ENCODE results near the gene CSF3.

The CSF3 gene

DNA sequence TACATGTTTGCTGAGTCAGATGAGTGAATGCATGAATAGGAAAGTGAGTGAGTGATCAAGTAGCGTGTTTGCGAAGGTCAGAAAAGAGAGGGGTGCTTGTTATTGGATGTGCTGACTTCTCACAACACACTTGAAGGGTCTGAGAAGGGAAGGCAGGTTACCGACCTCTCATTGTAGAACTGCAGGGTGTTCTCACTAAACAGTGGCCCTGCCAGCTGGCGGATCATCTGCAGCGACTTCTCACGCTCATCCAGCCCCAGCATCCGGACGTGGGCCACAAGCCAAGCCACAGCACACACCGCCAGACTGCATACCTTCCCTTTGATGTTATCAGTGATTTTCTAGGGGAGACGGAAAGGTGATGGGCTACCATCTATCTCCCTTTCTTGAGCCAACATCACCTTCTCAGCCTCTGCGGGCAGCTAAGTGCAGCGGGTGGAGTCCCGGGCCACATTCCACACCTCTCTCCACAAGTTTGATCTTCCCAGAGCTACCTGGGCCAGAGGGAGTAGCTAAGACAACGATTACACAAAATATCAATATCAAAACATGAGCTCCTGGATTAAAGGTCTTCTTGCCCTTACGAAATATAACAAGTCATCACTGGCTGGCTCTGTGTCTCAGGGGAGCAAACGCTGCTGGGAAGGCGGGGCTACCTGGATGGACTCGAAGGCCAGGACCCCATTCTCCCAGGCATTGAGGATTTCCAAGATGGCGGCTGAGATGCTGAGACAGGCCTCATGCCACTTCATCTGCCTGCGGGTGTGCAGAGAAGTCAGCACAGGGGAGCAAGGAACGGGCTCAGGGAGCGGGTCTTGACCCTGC is 11.0 kb downstream of the CSF3 start:
- peak; percentile 47 for DNase-seq

DNA sequence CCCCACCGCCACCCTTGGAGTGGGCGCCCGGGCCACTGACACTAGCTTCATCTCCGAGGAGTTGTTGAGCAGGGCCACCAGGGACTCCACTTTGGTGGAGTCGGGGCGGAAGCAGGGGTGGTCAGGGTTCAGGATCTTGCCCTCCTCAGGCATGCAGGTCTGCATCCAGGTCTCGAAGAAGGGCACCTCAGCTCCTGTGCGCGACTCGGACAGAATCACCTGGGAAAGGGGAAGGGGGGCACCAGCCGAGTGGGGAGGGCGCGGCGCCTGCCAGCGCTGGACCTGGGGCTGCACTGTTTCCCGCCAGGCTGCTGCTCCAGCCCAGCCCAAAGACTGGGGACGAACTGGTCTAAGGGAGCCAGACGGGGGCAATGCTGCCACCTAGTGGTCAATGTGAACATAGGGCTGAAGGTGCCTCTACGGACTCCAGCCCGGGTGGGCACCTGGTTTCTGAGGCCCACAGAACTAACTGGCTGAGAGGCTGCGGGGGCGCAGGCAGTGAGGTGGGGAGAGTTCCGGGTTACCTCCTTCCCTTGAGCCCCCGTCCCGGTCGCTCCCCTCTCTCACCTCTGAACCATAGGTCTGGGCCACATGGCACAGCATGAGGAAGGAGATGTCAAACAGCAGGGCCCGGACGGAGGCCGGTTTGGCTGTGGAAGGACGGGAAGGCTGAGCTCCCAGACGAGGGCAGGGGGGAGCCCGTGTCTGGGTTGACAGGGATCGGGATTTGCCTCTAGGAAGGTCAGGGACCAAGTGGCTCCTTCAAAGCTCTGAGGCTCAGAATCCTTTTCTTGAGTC is 11.8 kb downstream of the CSF3 start:
- peak; percentile 78 for DNase-seq

DNA sequence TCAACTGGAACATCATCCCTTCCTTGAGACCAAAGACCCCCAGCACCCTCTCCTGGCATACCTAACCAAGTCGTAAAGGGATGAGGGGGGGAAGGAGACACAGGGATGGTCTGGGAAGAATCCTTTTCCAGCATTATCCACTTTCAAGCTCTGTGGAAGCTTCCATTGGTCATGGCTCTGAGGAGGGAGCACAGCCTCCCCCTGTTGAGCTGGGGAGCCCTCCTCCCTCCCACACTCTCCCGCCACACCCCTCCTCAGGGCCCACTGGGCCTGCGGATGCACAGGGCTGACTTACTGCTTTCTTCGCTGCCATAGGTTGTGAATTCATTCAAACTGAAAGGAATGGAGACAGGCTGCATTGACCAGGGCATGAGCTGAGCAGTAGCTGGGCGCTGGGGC is 12.4 kb downstream of the CSF3 start:
- DNase-seq, result no peak

DNA sequence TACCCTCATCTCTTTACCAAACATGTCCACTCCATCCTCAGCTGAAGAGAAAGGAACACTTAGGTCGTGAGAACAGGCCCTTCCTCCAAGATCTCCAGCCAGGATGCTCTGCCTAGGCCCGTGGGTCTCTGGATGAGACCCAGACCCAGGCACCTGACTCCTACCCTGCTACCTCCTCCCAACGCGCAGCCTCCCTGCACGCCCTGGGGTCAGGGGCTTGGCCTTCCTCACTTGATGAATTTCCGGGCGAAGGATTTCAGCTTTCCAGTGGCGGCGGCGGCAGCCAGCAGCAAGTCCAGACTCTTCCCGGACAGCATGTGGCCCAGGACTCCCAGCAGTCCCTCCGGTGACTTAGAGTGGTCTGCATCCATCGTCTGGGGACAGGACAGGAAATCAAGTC is 13.4 kb downstream of the CSF3 start:
- no peak for DNase-seq

DNA sequence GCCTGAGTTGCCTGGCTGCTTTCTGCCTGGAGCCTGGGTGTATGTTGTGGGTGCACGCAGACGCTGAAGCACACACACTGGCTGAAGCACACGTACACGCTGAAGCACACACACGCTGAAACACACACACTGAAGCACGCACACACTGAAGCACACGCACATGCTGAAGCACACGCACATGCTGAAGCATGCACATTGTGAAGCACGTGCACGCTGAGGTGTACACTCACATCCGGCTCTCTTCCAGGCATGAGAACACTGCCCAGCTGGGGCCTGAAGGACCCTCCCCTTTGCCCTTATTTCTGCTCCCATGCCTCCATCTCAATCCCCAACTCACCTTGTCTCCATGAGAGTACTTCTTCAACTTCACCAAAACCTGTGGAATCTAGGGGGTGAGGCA is 16.5 kb downstream of the CSF3 start:
- no peak for DNase-seq

DNA sequence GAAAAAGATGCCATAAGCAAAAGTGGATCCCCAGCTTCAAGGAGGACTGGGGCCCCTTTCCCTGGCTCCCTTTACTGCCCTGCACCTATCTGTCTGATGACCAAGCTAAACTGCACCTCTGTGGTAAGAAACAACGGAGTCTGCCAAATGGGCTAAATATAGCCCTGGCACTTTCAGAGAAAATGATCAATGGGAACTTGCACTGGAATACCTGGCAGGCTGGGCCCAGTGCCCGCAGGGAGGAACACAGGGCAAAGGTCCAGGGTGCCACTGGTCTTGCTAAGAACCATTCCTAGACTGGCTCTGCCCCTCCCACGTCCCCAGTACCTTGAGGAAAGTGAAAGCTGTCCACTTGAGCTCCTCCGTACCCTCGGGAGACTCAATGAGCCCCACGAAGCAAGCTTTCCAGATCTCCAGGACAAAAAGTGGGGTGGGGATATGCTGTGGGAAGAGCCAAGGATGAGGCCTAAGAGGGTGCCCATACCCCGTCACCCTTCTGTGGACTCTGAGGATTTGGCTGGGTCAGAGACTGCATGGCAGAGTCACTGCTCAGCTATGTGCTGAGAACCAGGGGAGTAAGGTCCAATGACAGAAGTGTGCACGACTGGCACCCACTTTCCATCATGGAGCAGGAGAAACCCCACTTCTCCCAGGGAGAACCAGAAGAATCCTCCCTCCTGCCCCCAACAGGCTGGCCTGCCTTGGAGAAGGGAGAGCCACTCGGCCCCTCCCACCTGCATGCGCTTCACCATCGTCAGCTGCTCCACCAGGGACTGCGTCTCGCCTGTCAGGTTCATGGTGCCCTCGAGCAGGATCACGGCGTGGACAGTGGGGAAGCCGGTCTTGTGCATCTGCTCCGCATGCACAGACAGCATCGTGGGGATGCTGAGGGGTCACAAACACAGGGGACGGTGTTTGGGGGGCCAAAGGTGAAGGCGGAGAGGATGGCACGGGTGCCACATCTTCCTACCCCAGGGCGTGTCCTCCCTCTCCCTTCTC is 17.4 kb downstream of the CSF3 start:
- no peak for DNase-seq

DNA sequence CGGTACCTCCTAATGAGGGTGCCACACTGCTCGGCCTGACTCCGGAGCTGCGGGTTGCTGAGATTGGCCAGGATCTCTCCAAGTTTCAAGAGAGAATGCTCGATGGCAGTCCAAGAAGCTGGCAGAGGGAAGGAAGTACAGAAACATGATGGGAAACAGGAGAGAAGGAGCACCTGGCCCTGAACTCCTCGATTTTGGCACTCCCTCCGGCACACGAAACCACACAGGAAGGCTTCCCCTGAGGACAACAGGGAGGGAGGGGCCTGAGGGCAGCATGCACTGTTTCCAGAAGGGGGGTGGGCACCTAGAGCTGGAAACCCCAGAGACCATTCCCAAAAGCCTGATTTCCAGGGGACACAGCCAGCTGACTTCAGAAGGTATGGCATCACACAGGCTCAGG is 18.1 kb downstream of the CSF3 start:
- no peak for DNase-seq

DNA sequence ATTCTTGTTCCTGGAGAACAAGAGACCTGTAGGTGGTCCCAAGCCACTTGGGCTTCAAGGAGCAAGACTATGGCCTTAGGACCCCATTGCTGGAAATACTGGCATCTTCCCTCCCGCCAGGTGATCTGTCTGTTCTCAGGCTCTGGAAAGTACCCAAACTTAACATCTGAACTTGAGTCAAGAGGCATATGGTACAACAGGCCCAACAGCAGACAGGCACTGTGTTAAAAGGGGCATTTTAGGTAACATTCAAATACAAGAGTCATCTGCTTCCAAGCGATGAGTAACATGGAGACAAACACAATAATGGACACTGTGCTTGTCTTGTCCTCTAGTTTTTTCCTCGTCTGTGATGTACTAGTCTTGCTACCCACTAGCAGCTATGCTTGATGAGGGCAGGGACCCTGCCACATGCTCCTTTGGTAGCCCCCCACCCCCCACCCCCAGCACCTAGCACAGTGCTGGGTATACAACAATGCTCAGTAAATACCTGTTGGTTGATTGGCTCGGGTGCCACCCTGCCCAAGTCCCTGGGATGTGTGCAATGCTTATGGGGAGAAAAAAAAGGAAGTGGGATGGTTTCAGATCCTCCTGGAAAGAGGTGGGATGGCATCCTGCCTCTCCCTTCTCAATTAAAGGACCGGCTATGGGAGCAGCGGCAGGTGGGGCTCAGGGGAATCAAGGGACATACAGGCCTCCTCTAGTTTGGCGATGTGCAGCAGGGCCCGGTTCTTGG is 19.4 kb downstream of the CSF3 start:
- DNase-seq, result no peak

DNA sequence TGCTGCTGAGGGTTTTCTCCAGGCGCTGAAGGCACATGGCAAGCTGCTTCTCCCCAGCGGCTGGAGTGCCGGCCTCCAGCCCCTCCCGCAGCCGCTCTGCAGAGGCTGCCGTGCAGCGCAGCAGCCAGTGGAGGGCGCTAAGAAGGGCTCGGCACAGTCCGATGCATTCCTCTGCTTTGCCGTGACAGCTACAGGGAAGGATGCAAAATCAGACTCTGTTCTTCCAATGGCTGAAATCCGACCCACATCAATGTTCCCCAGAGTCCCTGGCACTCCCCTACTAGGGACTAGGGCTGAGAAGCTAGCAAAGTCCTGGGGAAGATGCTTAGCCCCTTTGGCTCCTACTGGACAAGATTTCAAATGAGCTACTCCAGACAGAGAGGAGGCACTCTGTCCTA is 19.9 kb downstream of the CSF3 start:
- no peak for DNase-seq

DNA sequence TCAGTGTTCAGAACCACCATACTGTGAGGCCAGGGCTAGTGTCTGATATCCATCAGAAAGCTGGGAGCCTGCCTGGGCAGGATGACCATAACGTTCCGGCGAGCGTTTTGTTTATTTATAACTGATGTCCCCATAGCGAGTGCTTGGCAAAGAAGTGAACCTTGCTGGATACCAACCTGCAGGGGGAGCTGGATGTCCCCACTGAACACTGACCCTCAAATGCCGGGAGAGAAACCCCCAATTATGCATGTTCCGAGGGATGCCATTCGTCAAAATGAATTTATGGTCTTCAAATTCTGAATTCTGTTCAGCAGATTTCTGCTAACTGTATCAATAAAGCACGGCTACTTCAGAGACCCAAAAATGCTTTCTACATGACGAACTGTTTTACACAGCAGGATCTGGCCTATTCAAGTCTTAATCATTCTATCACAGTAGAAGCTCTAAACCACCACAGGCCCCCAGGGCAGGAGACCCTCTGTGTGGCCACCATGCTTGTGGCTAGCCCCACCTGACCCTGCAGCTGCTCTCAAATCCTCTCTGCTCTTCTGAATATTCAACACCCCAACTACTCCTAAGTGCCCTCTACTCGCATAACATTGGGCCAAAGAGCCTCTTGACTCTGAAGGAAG is 23.8 kb downstream of the CSF3 start:
- peak; percentile 7 for DNase-seq

DNA sequence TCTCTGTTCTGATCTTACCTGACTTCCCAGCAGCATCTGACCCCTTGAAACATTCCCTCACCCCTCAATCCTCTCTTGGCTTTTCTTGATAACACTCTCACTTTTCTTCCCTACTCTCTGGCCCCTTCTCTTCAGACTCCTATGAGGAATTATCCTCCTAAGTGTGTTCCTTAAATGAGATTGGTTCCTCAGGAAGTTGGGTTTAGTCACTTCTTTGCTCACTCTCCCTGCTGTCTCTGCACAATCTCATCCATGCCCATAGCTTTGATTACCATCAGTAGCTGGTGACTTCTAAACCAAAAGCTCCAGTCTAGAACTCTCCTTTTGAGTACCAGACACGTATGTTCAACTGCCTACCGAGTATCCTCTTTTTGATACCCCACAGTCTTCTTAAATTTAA is 26.0 kb downstream of the CSF3 start:
- DNase-seq, result no peak

DNA sequence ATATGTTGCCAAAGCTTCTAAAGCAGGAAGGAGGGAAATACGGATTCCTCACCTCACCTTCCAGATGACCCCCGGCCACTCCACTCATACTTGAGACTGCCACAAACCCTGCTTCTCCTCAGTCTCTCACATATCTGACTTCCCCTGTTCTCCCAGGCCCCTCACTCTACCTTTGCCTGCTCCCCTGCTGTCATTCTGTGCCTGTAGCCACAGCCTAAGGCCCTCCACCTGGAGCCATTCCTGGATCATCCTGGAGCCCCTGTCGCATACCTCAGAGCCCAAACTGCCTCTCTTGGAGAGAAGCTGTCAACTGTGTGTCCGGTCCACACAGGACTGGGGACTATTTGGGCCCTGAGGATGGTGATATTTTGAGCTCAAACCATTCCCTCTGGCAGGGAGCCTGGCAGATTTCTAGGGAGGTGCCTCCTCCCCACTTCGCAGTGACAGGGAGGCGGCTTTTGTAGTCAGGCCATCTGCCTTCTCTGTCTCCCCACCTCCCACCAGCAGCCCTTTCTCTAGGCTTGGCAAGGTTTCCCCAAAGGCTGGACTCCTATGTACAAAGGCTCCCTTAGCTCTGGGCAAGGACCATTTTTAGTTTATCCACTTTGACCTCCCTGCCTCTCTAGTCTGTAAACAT is 41.3 kb downstream of the CSF3 start:
- DNase-seq, result no peak

DNA sequence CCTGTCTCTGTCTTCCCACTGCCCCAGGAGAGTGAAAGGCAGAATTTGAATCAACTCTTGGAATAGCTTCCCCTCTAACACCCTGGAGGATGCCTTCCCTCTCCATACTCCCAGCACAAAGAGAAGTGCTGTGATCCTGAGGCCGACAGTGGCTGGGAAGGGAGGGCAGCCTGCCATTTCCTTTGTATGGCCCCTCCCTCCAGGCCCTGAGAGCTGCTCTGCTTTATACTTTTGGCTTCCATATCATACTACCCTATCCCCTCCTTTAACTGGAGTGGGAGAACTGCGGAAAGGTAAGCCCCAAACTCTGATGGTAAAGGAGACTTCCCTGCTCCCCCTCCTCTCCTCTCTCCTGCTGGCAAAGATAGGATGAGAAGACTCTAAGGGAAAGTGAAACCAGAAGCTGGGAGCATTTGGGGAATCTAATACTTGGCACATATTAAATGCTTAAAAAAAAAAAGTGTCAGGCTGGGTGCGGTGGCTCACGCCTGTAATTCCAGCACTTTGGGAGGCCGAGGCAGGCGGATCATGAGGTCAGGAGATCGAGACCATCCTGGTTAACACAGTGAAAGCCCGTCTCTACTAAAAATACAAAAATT is 43.0 kb downstream of the CSF3 start:
- DNase-seq, result no peak

DNA sequence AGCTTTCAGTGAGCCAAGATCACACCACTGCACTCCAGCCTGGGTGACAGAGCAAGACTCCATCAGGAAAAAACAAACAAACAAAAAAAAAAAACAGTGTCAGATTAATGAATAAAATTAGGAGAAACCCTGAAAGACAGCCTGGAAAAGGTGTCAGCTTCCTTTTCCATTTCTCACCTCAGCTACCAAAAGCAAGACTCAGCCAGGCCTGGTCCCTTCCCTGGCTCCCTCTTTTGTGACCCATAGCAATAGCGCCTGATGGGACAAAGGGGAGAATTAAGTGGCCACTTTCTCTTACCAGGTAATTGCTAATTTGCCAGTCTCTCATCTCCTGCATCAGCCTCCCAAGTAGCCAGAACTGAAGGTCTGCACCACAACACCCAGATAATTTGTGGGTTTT is 43.6 kb downstream of the CSF3 start:
- DNase-seq, result no peak

DNA sequence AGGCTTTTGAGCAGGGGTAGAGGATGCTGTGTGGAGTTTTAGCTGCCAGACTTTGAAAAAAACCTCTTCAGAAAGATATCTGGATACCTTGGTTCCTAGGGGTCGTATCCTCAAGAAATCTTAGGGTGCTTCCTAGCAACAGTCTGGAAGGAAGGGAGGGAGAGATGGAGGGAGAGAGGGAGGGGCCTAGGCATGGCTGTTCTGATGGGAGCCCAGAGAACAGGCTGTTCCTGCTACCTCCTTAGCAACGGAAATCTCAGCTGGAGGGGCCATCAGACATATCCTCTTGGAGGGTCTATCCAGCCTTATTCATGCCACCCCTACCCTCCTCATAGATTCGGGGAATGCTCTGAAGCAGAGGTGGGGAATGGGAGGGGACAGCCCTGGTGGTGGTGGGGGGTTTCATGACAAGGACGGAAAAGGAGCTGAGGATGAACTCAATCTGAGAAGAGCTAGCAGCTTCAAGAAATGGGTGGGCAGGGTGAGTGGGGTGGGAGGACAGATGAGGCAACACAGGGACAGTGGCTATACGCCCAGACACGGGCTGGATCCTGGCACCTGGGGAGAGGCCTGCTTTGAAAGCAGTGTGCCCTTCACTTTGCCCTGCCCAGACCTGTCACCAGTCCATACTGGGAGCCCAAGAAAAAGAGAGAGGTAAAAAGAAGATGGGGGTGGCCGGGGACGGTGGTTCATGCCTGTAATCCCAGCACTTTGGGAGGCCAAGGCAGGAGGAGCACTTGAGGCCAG is 44.7 kb downstream of the CSF3 start:
- no peak for DNase-seq

DNA sequence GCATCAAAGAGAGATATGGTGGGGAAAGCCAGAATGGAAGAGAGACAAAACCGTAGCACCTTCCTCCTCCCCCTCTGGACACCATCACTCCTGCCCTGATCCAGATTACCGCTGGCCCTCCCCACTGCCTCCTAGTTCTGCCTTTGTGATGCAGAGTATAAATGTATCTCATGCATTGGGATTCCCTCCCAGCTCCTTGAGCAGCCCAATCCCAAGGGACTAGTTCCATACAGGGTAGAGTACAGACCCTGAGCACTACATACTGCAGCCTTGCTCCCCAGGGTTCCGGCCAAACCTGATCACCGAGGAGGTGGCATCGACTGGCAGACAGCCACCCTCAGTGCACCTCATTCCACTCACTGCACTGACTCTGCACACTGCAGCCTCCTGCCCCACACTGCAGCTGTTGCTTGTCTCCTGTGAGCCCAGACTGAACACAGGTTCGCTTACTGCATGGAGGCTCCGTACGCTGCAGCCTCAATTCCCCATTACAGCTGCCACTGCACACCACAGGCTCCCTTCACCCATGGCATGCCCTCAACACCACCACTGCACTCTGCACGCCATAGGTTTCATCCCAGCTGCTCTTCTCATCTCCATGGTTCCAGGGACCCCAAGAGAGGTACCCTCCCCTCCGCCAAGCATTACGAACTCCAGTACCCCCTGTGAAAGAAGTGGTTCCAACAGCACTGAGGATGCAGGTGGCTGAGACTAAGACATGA is 45.8 kb downstream of the CSF3 start:
- DNase-seq, result no peak

DNA sequence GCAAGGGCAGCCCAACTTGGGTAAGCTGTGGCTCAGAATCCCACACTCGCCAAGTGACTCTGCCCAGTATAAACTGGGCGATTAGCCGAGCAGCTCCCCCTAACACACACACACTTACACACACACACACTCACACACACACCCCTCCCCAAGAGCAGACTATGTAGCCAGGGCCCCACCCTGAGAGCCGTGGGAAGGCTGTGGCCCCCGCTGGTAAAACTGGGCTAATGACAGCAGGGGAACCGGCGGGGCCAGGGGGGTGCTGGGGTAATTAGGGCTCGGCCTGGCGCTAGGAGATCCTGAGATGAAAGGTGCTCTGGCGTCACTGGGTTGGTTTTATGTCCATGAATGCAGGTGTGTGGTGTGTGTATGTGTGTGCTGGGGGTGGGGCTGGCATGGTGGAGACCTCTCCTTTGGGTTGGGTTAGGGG is 46.4 kb downstream of the CSF3 start:
- no peak for DNase-seq

DNA sequence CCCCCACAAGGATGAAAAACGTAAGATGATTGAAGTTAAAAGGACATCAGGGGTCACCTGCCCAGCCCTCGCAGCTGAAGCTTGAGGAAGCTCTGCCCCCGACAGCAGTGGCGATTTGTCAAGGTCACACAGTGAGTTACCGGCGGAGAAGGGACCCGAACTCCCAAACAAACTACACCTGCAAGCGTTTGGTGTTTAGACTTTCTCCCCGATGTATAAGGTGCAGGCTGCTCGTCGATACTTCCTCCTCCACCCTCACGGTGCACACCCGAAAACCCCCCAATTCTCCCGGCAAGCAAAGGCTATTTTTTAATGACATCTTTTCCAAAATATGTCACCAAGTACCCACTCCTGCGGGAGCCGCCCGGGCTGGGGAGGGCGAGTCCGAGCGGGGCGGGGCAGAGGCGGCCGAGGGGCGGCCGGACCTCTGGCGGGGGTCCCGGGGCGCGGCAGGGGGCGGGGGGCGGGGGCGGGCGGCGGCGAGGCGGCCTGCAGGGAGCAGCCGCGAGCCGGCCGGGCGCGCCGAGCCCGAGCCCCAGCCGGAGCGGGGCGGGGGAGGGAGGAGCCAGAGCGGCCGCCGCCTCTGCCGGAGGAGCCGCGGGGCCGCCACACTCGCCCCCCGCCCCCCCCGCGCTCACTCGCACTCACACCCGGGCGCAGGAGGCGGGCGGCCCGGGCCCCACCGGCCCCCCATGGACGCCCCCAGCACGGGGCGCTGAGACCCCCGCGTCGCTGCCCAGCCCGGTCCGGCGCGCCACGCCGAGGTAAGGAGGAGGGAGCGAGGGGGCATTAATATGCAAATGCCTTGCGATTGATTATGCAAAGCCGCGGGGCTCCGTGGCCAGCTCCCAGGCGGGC is 47.3 kb downstream of the CSF3 start, which contains the start of gene THRA:
Gene THRA (plus strand): TSS at position 637 of the 858 bp plus-strand sequence. CDS start 11,524 bp downstream, outside the sequence.
- peak; percentile 69 for DNase-seq

Data from CD4-positive, alpha-beta T cell treated with Interleukin-17A for 1 hour (primary cell).